22Rv1 (cell line): ENCODE results near the gene LAMB1.

Experiments used
- H3K27ac ChIP-seq: fragments of 450-650 bp; 2 replicates; pipeline ENCODE4 v1.5.1; 2017
- ZFX ChIP-seq: fragments of 450-650 bp; IDR thresholded peaks from 2 replicates; pipeline ENCODE4 v1.6.1; 2017; ENCODE audit warnings: antibody characterized with exemption, borderline replicate concordance
- TF ChIP-seq, protein P1 (sequence below): fragments of 450-650 bp; IDR thresholded peaks from 2 replicates; pipeline ENCODE4 v1.5.1; 2017; ENCODE audit warnings: mild to moderate bottlenecking

The LAMB1 gene

GRCh38 chr7:108018668-108019067, 15.7 kb upstream of the LAMB1 start:
- no peak for TF ChIP-seq ZFX
- TF ChIP-seq, protein P1, sequence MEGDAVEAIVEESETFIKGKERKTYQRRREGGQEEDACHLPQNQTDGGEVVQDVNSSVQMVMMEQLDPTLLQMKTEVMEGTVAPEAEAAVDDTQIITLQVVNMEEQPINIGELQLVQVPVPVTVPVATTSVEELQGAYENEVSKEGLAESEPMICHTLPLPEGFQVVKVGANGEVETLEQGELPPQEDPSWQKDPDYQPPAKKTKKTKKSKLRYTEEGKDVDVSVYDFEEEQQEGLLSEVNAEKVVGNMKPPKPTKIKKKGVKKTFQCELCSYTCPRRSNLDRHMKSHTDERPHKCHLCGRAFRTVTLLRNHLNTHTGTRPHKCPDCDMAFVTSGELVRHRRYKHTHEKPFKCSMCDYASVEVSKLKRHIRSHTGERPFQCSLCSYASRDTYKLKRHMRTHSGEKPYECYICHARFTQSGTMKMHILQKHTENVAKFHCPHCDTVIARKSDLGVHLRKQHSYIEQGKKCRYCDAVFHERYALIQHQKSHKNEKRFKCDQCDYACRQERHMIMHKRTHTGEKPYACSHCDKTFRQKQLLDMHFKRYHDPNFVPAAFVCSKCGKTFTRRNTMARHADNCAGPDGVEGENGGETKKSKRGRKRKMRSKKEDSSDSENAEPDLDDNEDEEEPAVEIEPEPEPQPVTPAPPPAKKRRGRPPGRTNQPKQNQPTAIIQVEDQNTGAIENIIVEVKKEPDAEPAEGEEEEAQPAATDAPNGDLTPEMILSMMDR: no peak
- H3K27ac ChIP-seq: no peak overlapping the region

GRCh38 chr7:108017776-108018151, 14.8 kb upstream of the LAMB1 start:
- TF ChIP-seq, protein P1: no peak
- no peak for TF ChIP-seq ZFX

DNA sequence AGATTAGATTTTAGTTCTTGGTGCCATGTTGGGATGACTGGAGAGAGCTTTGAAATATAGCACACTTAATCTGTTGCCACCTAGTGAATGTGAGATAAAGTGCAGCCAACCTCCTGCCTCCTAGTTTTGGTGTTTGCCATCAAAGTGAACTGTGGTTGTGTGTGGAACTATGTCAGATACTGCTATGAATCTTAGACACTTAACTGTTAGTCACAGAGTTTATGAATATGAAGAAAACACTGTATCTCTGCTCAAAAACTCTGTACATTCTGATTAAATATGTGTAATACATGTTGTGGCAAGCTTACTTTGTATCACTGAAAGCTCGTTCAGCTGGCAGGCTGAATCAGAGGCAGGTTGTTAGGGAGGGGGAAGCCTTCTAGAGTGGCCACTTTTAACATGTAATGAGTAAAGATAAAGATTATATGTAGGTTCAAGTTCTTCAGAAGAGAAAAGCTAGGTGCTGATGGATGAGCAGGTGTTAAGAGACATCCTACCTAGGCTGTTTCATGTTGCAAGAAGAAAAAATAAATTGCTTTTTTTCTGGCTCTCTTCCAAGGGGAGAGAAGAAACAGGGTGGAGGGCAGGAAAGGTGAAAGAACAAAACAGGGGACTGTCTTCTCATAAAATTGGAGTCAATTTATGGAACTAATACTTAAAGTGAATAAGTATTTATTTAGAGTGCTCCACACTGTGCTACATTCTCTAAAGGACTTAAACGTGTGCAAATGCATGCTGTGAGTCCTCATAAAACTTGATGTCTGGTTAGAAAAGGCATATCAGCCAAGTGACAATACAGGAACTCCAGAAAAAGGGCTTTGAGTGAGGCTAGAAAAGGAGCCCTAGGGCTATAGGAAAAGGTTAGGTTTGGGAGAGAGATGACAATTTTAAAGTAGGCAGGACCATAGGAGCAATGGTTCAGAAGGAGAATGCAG, 14.1 kb upstream of the LAMB1 start:
- peak overlapping the region; percentile 39 for H3K27ac ChIP-seq
- TF ChIP-seq, protein P1: peak; percentile 77
- TF ChIP-seq ZFX: no peak

More at GRCh38 chr7:108017776-108018151, 14.8 kb upstream of the LAMB1 start:
- H3K27ac ChIP-seq: no peak overlapping the region

DNA sequence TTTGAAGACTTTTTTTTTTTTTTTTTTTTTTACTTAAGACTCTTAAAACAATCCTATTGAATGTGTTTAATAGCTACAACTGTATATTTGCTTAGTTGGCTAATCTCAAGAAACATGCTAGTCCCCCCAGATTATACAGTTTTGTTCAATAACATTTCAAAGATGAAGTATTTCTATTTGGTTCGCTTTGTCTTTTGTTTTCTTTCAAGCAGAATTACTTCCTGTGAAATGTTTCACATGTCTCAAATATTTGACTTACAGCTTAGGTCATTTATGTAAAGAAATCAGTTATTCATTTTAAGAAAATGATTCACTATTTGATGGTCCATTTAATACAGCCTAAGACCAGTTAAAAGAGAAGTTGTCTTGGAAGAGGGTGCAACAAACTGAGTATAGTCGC, 12.8 kb upstream of the LAMB1 start:
- TF ChIP-seq, protein P1: no peak
- no peak for TF ChIP-seq ZFX
- peak overlapping the region; percentile 39 for H3K27ac ChIP-seq

- TF ChIP-seq ZFX: no peak
- TF ChIP-seq, protein P1: no peak
- peak overlapping the region; percentile 39 for H3K27ac ChIP-seq
Measured at GRCh38 chr7:108014747-108015682, 12.1 kb upstream of the LAMB1 start.

GRCh38 chr7:108014215-108014614, 11.3 kb upstream of the LAMB1 start:
- TF ChIP-seq, protein P1: no peak
- TF ChIP-seq ZFX: no peak

More at GRCh38 chr7:108014215-108014614, 11.3 kb upstream of the LAMB1 start:
- peak overlapping the region; percentile 39 for H3K27ac ChIP-seq
